ENCODE results near the gene ACSF2. TPM values are rescaled to one million over a fixed set of nuclear protein-coding genes. Genes with fewer than 3 reads are reported as not detected.

The ACSF2 gene
- polyA plus RNA-seq, 1 donor (not counting 4 experiments of a cell fraction or from before 2014, with no cell fraction given) = 71.9 TPM

DNA sequence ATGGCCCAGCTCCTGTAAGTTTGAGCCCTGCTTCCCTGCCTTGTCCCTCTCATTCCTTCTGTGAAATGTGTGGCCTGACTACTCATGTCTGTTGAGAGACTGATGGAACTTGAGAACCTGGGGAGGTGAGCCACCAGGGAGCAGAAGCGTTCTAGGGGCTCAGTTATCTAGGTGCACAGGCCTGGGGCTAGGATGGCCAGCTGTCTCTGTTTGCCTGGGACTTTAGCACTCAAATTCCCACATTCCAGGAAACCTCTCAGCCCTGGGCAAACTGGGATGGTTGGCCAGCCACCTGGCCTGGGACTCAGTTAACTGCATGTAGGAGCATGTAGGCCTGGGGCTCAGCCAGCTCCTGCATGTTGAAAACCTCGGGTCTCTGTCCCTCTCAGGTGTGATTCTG is 97.2 kb downstream of the ACSF2 start:
- Histone ChIP-seq H2AFZ (ENCODE audit: control insufficient read depth, low read length) (no peak overlapping the region), H4K20me1 (ENCODE audit: control insufficient read depth, extremely low read depth, insufficient read depth, low read length) (no peaks in the 10 kb centered on the region), H3K36me3 (ENCODE audit: control insufficient read depth in 2 of 2, extremely low read depth in 1 of 2, insufficient read depth in 2 of 2, low read length in 2 of 2) (no peaks in the 10 kb centered on the region), H3K79me2 (ENCODE audit: control insufficient read depth, insufficient read depth, low read length) (no peaks in the 10 kb centered on the region), H3K9me3 (ENCODE audit: control insufficient read depth, low read depth, low read length) (no peaks in the 10 kb centered on the region), H3K9me1 (ENCODE audit: control insufficient read depth, extremely low read depth, insufficient read depth, low read length) (no peaks in the 10 kb centered on the region), H3K4me1 (ENCODE audit: control insufficient read depth, extremely low read depth, insufficient read depth, low read length) (peaks cover 55% of the 10 kb centered on the region), H3K4me2 (ENCODE audit: control insufficient read depth, extremely low read depth, insufficient read depth, low read depth, low read length) (peak overlapping the region; percentile 49), H3K9ac (ENCODE audit: control insufficient read depth, extremely low read depth, insufficient read depth, low read length) (peak overlapping the region; percentile 25), H3K4me3 (ENCODE audit: control insufficient read depth in 2 of 3, extremely low read depth in 1 of 3, insufficient read depth in 2 of 3, low read depth in 1 of 3, low read length in 3 of 3) (peak overlapping the region in 1 of 3 experiments; percentile 9), H3K27me3 (ENCODE audit: control insufficient read depth, extremely low read depth, insufficient read depth, low read length) (no peaks in the 10 kb centered on the region), H3K27ac (ENCODE audit: control insufficient read depth, insufficient read depth, low read length) (peak overlapping the region; percentile 29)
- dilution Hi-C loops (cut with MboI; ENCODE audit: extremely low pct_ligation_motif_present, low sequenced_read_pairs) = no loop called here
- no peak for TF ChIP-seq EZH2 (IDR thresholded peaks at IDR 0.05; ENCODE audit: low read length)
- TF ChIP-seq, protein P1, sequence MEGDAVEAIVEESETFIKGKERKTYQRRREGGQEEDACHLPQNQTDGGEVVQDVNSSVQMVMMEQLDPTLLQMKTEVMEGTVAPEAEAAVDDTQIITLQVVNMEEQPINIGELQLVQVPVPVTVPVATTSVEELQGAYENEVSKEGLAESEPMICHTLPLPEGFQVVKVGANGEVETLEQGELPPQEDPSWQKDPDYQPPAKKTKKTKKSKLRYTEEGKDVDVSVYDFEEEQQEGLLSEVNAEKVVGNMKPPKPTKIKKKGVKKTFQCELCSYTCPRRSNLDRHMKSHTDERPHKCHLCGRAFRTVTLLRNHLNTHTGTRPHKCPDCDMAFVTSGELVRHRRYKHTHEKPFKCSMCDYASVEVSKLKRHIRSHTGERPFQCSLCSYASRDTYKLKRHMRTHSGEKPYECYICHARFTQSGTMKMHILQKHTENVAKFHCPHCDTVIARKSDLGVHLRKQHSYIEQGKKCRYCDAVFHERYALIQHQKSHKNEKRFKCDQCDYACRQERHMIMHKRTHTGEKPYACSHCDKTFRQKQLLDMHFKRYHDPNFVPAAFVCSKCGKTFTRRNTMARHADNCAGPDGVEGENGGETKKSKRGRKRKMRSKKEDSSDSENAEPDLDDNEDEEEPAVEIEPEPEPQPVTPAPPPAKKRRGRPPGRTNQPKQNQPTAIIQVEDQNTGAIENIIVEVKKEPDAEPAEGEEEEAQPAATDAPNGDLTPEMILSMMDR (optimal IDR thresholded peaks at IDR 0.05 in 1 of 3, IDR thresholded peaks at IDR 0.05 in 1 of 3, conservative IDR thresholded peaks at IDR 0.05 in 1 of 3; ENCODE audit: extremely low read depth in 1 of 3, insufficient read depth in 2 of 3, low read length in 3 of 3) = peak in 2 of 3 experiments; percentile 16 to 53
- FAIRE-seq (peak; percentile 98), DNase-seq (ENCODE audit: low read depth, low spot score) (peak; percentile 83)

Small RNA genes lying within 50 kb of the gene (small RNA-seq; reads per million reads assigned to genes)
- 0 reads per million in 3 experiments for gene RF00019 (ENCODE audit: insufficient read length in 3 of 3, low read depth in 3 of 3, low replicate concordance in 1 of 3)

Other genes with a start within 250 kb of the ACSF2 start
- gene COL1A1, start 224.6 kb upstream of the ACSF2 start, polyA plus RNA-seq = 0.55 to 2.3 TPM (median 1.4 TPM) in 3 replicates
- 0.88 to 2.7 TPM (median 1.8 TPM) in 3 replicates for gene TMEM92, start 151.8 kb upstream of the ACSF2 start, polyA plus RNA-seq
- 15.3 to 28.3 TPM (median 18.3 TPM) in 3 replicates for gene XYLT2, start 80.1 kb upstream of the ACSF2 start, polyA plus RNA-seq
- 106 to 130 TPM (median 123 TPM) in 3 replicates for gene MRPL27, start 53.0 kb upstream of the ACSF2 start, polyA plus RNA-seq
- 1.6 to 5.6 TPM (median 4.7 TPM) in 3 replicates for gene EME1, start 53.0 kb upstream of the ACSF2 start, polyA plus RNA-seq
- gene LRRC59, start 28.7 kb upstream of the ACSF2 start, polyA plus RNA-seq = 90.4 to 162 TPM (median 152 TPM) in 3 replicates
- not detected in 3 replicates for gene CHAD, start 42.7 kb downstream of the ACSF2 start, polyA plus RNA-seq
- 25.5 to 28.5 TPM (median 28.2 TPM) in 3 replicates for gene RSAD1, start 52.6 kb downstream of the ACSF2 start, polyA plus RNA-seq
- 5.1 to 9.5 TPM (median 9.0 TPM) in 3 replicates for gene MYCBPAP, start 82.2 kb downstream of the ACSF2 start, polyA plus RNA-seq
- gene EPN3, start 106.5 kb downstream of the ACSF2 start, polyA plus RNA-seq = 50.7 to 155 TPM (median 66.7 TPM) in 3 replicates
- 17.2 to 30.4 TPM (median 21.3 TPM) in 3 replicates for gene SPATA20, start 121.0 kb downstream of the ACSF2 start, polyA plus RNA-seq
- gene CACNA1G, start 134.5 kb downstream of the ACSF2 start, polyA plus RNA-seq = 0.06 to 0.09 TPM (median 0.07 TPM) in 3 replicates
- gene ABCC3, start 208.7 kb downstream of the ACSF2 start, polyA plus RNA-seq = 39.6 to 61.6 TPM (median 41.7 TPM) in 3 replicates